ENCODE results near the gene STK32B. TPM values are rescaled to one million over a fixed set of nuclear protein-coding genes. Genes with fewer than 3 reads are reported as not detected.
A peak's percentile ranks its signal among the peaks of the same experiment; 100 is the strongest.
"Not testable (repeated sequence)": the region's sequence is repeated elsewhere in the genome, so short reads cannot be mapped to it uniquely, and the experiment has no call there.

The STK32B gene
- total RNA-seq (2014; rRNA removed; shearing (Covaris generic)), result 1.5 and 2.3 TPM in 2 replicates
- 0.42 and 0.71 TPM in 2 replicates for polyA plus RNA-seq (2016; fragmentation: Nextera tagmentation; extraction: Ambion mirVana)
- long read RNA-seq, partial matches to known transcripts, result 0 of 2 reads
- long read RNA-seq, other reads (novel, unspliced or antisense), result 0 of 2 reads

- Histone ChIP-seq H3K4me1 (ENCODE audit: insufficient read depth) (no peaks in the 10 kb centered on the region), H3K36me3 (ENCODE audit: insufficient read depth) (no peaks in the 10 kb centered on the region), H4K20me1 (replicated peaks; ENCODE audit: insufficient read depth) (no peaks in the 10 kb centered on the region; the same call in 1 of the 2 replicates), H3K4me3 (peak within 1 kb of the TSS; percentile 85), H3K27me3 (ENCODE audit: insufficient read depth) (peaks cover 41% of the 10 kb centered on the region), H3K9me2 (ENCODE audit: insufficient read depth) (no peaks in the 10 kb centered on the region), H2AFZ (peak within 1 kb of the TSS; percentile 100), H3K4me2 (peak within 1 kb of the TSS; percentile 100), H3K27ac (ENCODE audit: low read depth) (no peak within 1 kb of the TSS), H3K79me2 (replicated peaks; ENCODE audit: insufficient read depth) (no peaks in the 10 kb centered on the region), H3F3A (replicated peaks; ENCODE audit: low read depth) (0 out of 2 replicates have a peak, but pooled peaks cover 4% of the 10 kb centered on the region)
- Mint-ChIP-seq H3K4me1 (peaks cover 7% of the 10 kb centered on the region; the same call in 1 of the 3 replicates), H3K4me3 (peak within 1 kb of the TSS; percentile 80), H3K27ac (no peak within 1 kb of the TSS), H3K9me3 (no peaks in the 10 kb centered on the region), H3K27me3 (ENCODE audit: insufficient read depth, low read depth, poor library complexity) (peaks cover 34% of the 10 kb centered on the region), H3K36me3 (ENCODE audit: low read depth) (no peaks in the 10 kb centered on the region)
- peak; percentile 70 for ATAC-seq
- DNase-seq (ENCODE audit: low spot score), result peak; percentile 87
- TF ChIP-seq ZNF331 (CRISPR knock-in tag; IDR thresholded peaks at IDR 0.05; ENCODE audit: low read depth) (no peak), POLR2AphosphoS5 (IDR thresholded peaks at IDR 0.05; ENCODE audit: low read depth) (peak; percentile 27; the same call in 1 of the 2 replicates), EZH2phosphoT487 (IDR thresholded peaks at IDR 0.05; ENCODE audit: unreplicated experiment) (peak; percentile 38)
Observed at GRCh38 chr4:5051278-5052203, at the start of gene STK32B. Gene STK32B (plus strand): TSS chr4:5051480.

DNA sequence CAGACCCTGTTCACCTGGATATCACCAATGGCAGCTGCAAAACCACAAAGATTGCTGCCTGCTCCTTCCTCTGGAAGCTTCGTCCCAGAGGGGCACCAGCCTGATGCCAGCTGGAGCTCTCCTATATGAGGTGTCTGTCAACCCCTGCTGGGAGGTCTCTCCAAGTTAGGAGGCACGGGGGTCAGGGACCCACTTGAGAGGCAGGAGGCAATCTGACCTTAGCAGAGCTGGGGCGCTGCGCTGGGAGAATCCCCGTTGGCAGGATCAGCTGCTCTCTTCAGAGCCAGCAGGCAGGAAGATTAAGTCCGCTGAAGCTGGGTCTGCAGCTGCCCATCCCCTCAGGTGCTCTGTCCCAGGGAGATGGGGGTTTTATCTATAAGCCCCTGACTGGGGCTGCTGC, 49.6 kb upstream of the STK32B start:
- not testable (repeated sequence) for H3K27ac Mint-ChIP-seq; H3K4me1 ChIP-seq (ENCODE audit: insufficient read depth); H3K9me2 ChIP-seq (ENCODE audit: insufficient read depth); H3K36me3 Mint-ChIP-seq (ENCODE audit: low read depth); H3K4me3 ChIP-seq; H3K4me2 ChIP-seq; H2AFZ ChIP-seq; H3K27me3 Mint-ChIP-seq (ENCODE audit: insufficient read depth, low read depth, poor library complexity); ATAC-seq; H3K9me3 Mint-ChIP-seq; H4K20me1 ChIP-seq (replicated peaks; ENCODE audit: insufficient read depth); H3F3A ChIP-seq (replicated peaks; ENCODE audit: low read depth); H3K27ac ChIP-seq (ENCODE audit: low read depth); H3K4me1 Mint-ChIP-seq; H3K27me3 ChIP-seq (ENCODE audit: insufficient read depth); H3K79me2 ChIP-seq (replicated peaks; ENCODE audit: insufficient read depth); H3K36me3 ChIP-seq (ENCODE audit: insufficient read depth); DNase-seq (ENCODE audit: low spot score); H3K4me3 Mint-ChIP-seq

DNA sequence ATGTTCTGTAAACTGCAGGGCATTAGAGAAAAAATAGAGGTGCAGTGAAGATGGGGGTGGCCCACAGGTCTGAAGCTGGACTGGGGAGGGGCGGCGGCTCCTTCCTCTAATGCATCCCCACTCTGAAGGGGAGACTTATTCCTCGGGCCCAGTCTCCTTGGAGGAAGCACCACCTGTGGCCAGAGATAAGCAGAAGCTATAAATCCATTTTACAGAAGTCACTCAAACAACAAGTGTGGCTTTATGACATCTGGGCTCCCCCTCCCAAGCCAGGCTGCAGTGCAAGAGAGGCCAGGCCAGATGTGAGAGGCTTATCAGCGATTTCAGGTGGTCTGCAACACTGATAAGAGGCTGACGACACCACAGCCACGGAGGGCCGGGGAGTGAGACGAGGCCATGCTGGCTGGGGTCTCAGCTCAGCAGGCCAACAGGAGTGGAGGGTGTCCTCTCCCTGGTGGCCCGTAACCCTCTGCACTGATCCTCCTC, 47.9 kb upstream of the STK32B start:
- H3K9me3 Mint-ChIP-seq, result no peaks in the 10 kb centered on the region
- Histone ChIP-seq H3K4me3 (no peak overlapping the region), H3K27me3 (ENCODE audit: insufficient read depth) (no peaks in the 10 kb centered on the region), H3K36me3 (ENCODE audit: insufficient read depth) (no peaks in the 10 kb centered on the region), H3K9me2 (ENCODE audit: insufficient read depth) (no peaks in the 10 kb centered on the region), H4K20me1 (replicated peaks; ENCODE audit: insufficient read depth) (no peaks in the 10 kb centered on the region), H3K27ac (ENCODE audit: low read depth) (no peak overlapping the region), H3K79me2 (replicated peaks; ENCODE audit: insufficient read depth) (no peaks in the 10 kb centered on the region), H3F3A (replicated peaks; ENCODE audit: low read depth) (no peaks in the 10 kb centered on the region), H3K4me1 (ENCODE audit: insufficient read depth) (no peaks in the 10 kb centered on the region), H2AFZ (no peak overlapping the region), H3K4me2 (no peak overlapping the region)
- DNase-seq (ENCODE audit: low spot score) (no peak), ATAC-seq (no peak)
- peaks cover 6% of the 10 kb centered on the region for H3K27me3 Mint-ChIP-seq (ENCODE audit: insufficient read depth, low read depth, poor library complexity)
- H3K36me3 Mint-ChIP-seq (ENCODE audit: low read depth), result no peaks in the 10 kb centered on the region
- no peak overlapping the region for H3K27ac Mint-ChIP-seq
- no peak overlapping the region for H3K4me3 Mint-ChIP-seq
- 0 out of 3 replicates have a peak, but pooled peaks cover 2% of the 10 kb centered on the region for H3K4me1 Mint-ChIP-seq
- TF ChIP-seq CREB1 (CRISPR knock-in tag; IDR thresholded peaks at IDR 0.05; ENCODE audit: low read depth) (no peak), EZH2phosphoT487 (IDR thresholded peaks at IDR 0.05; ENCODE audit: unreplicated experiment) (no peak), JUNB (IDR thresholded peaks at IDR 0.05; ENCODE audit: unreplicated experiment) (no peak), ZNF114 (CRISPR knock-in tag; IDR thresholded peaks at IDR 0.05) (no peak)
